SH-SY5Y (cell line): Measurements from ENCODE around the gene GPR55.

Experiments used
- GATA2 ChIP-seq: IDR thresholded peaks from 2 replicates; pipeline ENCODE4 v1.6.1; 2011; ENCODE audit warnings: mild to moderate bottlenecking, low read depth, low read length
- GATA3 ChIP-seq: IDR thresholded peaks from 2 replicates; pipeline ENCODE4 v1.6.1; 2011; ENCODE audit warnings: low read depth, mild to moderate bottlenecking, low read length, moderate library complexity

GRCh38 chr2:230956827-230957755, 32.0 kb upstream of the GPR55 start:
- TF ChIP-seq GATA2 = no peak
- TF ChIP-seq GATA3 = no peak
